Activated naive CD8-positive, alpha-beta T cell treated with anti-CD3 and anti-CD28 coated beads, Interleukin-2, amount 50 U/mL, for 24 hours (primary cell): ENCODE results near the gene ELN.

Source experiments
- ATAC-seq: fragments of 150-1000 bp; cut with Tn5 transposase; one replicate; pipeline ENCODE4 v1.10.0; 2021
- DNase-seq: peaks from one replicate; pipeline ENCODE4 v3.0.0; 2021
- H3K27ac Mint-ChIP-seq: one replicate; pipeline ENCODE4 v1.8.0; 2021; ENCODE audit warnings: mild to moderate bottlenecking, mixed read lengths
- H3K27me3 Mint-ChIP-seq: one replicate; pipeline ENCODE4 v1.8.0; 2021; ENCODE audit warnings: mixed read lengths
- H3K36me3 Mint-ChIP-seq: one replicate; pipeline ENCODE4 v1.8.0; 2021; ENCODE audit warnings: low read depth, mixed read lengths
- H3K4me1 Mint-ChIP-seq: one replicate; pipeline ENCODE4 v1.8.0; 2021; ENCODE audit warnings: mixed read lengths
- H3K4me3 Mint-ChIP-seq: one replicate; pipeline ENCODE4 v1.8.0; 2021; ENCODE audit warnings: mild to moderate bottlenecking, moderate library complexity, mixed read lengths
- H3K9me3 Mint-ChIP-seq: one replicate; pipeline ENCODE4 v1.8.0; 2021; ENCODE audit warnings: mixed read lengths

The ELN gene

DNA sequence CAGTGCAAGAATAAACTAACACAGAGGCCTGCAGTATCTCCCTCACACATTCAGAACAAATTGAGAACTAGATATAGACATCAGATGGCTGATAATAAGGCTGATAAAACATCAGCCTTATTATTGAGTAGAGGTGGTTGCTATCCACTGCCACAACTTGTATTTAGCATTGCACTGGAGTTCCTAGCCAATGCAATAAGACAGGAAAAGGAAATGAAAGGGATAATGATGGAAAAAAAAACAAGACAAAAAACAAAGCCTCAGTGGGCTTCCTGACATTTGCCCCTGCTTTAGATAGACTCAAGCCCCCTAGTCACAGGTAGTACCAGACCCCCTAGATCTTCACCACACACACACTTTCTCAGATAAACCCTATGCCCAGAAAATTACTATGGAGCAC, 33.2 kb upstream of the ELN start:
- Mint-ChIP-seq H3K9me3 (peaks cover 18% of the 10 kb centered on the region), H3K27ac (no peak overlapping the region), H3K36me3 (no peaks in the 10 kb centered on the region), H3K27me3 (peaks cover 3% of the 10 kb centered on the region), H3K4me3 (no peak overlapping the region), H3K4me1 (no peaks in the 10 kb centered on the region)
- ATAC-seq, result no peak
- DNase-seq, result no peak

DNA sequence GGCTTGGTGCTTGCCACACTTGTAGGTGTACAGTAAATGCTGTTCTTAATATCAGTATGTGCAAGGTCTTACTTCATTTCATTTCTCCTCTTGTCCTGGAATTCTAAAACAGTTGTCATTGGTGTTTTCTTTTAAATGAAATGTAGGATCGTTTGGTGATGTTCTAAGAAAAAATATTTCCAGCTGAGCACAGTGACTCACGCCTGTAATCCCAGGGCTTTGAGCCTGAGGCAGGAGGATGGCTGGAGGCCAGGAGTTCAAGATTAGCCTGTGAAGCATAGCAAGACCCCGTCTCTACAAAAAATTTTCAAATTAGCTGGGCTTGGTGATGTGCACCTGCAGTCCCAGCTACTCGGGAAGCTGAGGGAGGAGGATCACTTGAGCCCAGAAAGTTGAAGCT, 32.6 kb upstream of the ELN start:
- no peak for DNase-seq
- no peaks in the 10 kb centered on the region for H3K36me3 Mint-ChIP-seq
- peaks cover 18% of the 10 kb centered on the region for H3K9me3 Mint-ChIP-seq
- H3K27me3 Mint-ChIP-seq, result peaks cover 3% of the 10 kb centered on the region
- H3K4me1 Mint-ChIP-seq, result no peaks in the 10 kb centered on the region
- no peak for ATAC-seq
- H3K4me3 Mint-ChIP-seq, result no peak overlapping the region
- H3K27ac Mint-ChIP-seq, result no peak overlapping the region

DNA sequence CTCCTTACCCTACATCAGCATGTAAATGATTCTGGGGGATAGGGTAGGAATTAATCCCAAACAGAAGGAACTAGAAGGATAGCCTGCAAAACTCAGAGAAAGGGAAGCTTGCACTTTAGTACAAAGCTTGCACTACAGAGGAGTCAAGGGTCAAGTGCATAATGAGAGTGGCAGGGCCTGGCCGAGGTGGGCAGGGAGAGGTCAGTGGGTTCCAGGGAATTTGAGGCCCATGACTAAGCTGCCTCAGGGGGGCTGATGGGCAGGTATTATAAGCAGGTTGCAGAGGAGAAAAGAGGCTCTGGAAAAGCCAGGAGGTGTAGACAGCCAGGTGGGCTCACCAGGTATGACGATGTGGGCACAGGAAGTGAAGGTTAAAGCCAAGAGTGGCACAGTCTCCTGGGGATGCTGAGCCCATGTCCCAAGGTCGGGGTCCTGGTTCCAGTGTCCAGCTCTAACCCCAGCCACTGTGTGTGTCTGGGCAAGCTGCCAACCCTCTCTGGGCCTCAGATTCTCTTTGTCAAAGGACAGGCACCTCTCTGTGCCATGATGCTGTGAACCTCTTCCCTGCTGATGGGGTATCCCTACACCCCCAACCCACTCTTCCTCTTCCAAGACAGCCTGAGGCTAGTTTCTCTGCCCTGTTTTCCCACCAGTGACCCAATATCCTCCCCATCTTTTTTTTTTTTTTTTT, 32.0 kb upstream of the ELN start:
- no peaks in the 10 kb centered on the region for H3K36me3 Mint-ChIP-seq
- peaks cover 3% of the 10 kb centered on the region for H3K27me3 Mint-ChIP-seq
- DNase-seq, result no peak
- no peaks in the 10 kb centered on the region for H3K4me1 Mint-ChIP-seq
- no peak for ATAC-seq
- H3K27ac Mint-ChIP-seq, result no peak overlapping the region
- no peak overlapping the region for H3K4me3 Mint-ChIP-seq
- H3K9me3 Mint-ChIP-seq, result peaks cover 18% of the 10 kb centered on the region

DNA sequence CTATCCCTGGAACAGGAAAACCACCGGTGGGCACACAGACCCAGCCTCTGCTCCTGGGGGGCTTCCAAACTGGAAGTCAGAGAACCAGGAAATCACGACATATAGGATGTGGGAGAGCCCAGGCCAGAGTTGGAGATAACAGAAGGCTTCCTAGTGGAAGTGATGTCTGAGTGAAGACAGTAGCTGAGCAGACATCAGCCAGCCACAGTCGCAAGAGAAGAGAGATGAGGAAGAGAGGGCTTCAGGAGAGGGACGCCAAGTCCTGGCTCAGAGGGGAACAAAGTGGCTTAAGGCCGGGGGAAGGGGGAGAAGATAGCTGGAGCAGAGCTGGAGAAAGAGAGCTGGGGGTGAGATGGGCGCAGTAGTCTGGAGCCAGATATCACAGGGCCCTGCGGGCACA, 30.9 kb upstream of the ELN start:
- Mint-ChIP-seq H3K27me3 (peaks cover 3% of the 10 kb centered on the region), H3K4me1 (no peaks in the 10 kb centered on the region), H3K4me3 (no peak overlapping the region), H3K36me3 (no peaks in the 10 kb centered on the region), H3K27ac (no peak overlapping the region), H3K9me3 (peaks cover 18% of the 10 kb centered on the region)
- DNase-seq (no peak), ATAC-seq (no peak)

DNA sequence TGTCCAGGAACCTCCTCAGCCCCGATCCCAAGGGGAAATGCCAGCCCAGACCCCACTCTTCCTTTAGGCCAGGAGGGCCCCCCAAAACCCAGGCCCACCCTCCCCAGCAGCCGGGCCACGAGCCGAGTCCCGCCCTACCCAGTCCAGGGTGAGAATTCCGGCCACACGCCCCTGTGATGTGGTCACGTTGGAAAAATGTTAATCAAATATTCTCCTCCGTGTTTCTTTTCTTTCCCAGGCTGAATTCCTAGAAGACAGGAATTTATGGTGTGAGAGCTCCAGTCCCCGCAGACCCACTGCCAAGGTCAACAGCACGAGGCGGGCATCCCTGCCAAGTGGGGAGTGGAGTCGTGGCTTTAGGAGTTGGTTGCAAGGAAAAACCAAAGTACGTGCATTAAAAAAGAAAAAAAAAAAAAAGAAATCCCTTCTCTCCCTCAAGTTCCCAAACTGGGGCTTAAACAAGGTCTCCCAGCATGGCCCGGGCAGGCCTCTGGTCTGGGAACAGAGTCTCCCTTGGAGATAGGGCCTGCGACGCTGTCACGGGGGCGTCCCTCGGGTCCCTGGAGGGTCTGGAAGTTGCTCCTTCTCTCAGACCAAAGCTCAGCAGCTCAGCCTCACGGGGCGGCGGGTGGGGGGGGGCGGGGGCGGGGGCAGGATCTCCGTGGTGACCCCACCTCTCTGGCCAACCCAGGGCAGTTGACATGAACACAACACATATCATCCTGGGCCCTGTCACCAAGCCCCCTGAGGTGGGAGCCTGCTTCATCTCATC, 28.1 kb upstream of the ELN start:
- H3K4me3 Mint-ChIP-seq, result no peak overlapping the region
- H3K4me1 Mint-ChIP-seq, result peaks cover 3% of the 10 kb centered on the region
- peaks cover 3% of the 10 kb centered on the region for H3K27me3 Mint-ChIP-seq
- peaks cover 8% of the 10 kb centered on the region for H3K9me3 Mint-ChIP-seq
- no peaks in the 10 kb centered on the region for H3K36me3 Mint-ChIP-seq
- no peak overlapping the region for H3K27ac Mint-ChIP-seq
- no peak for ATAC-seq
- no peak for DNase-seq

DNA sequence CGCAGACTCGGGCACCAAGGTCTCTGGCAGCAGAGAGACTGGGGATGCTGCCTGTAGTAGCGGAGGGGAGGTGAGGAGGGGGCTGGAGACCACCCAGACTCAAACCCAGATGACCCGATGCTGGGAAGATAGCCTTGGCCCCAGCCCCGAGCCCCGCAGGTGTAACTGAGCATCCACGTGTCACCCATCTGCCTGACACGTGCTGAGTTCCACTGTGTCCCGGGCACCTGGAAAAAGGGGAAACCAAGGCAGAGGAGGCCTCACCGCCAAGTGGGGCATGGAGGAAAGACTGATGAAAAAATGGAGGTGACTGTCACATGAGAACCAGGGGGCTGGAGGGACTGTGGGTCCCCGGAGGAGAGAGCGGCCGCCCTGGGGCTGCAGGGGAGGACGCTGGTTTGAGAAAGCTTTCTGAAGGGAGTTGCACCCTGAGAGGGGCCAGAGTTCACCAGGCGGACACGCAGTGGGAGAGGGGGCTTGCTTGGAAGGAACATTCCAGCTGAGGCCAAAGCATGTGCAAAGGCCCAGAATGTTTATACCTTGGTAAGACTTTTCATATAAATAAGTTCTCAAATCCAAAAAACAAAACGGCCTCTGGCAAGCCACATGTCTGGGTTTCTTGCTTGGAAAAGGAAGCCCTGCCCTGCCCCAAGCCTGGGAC, 27.4 kb upstream of the ELN start:
- Mint-ChIP-seq H3K27me3 (peaks cover 3% of the 10 kb centered on the region), H3K4me3 (no peak overlapping the region), H3K4me1 (peaks cover 3% of the 10 kb centered on the region), H3K36me3 (no peaks in the 10 kb centered on the region), H3K9me3 (peaks cover under 1% of the 10 kb centered on the region), H3K27ac (no peak overlapping the region)
- ATAC-seq (no peak), DNase-seq (no peak)

DNA sequence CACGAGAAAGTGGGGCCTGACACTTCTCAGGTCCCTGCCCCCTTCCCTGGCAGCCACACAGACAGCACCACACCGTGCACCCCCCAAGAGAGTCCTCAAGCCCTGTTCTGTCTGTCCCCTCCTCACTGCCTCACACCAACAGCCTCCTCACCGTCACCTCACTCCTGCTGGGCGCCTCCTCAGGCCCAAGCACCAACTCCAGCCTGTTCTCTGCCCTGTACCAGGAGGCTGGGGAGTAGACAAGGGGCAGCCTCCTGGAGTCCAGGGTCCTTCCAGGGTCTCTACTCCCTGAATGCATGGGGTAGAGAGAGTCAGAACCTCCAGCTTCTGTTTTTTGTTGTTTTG, 26.9 kb upstream of the ELN start:
- Mint-ChIP-seq H3K27ac (no peak overlapping the region), H3K4me1 (peaks cover 3% of the 10 kb centered on the region), H3K36me3 (no peaks in the 10 kb centered on the region), H3K27me3 (peaks cover 3% of the 10 kb centered on the region), H3K9me3 (no peaks in the 10 kb centered on the region), H3K4me3 (no peak overlapping the region)
- ATAC-seq, result no peak
- DNase-seq, result no peak

DNA sequence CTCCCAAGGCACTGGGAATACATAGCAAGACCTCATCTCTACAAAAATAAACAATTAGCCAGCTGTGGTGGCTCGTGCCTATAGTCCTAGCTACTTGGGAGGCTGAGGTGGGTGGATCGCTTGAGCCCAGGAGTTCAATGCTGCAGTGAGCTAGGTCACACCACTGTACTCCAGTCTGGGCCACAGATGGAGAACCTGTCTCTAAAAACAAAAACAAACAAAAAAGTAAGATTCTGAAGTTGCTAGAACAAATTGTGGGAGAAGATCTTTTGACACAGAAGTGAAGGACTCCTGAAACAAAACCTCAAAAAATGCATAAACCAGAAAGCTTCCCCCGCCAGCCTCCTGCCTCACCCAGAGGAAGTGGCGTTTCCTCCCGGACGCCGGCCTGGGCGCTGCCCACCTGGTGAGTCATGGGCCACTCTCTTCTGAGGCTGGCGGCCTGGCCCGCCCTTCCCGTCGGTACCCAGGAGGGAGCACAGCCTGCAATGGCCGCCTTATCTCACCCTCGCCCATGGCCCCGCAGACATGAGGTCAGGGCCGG, 25.4 kb upstream of the ELN start:
- DNase-seq (peak; percentile 46), ATAC-seq (peak; percentile 67)
- Mint-ChIP-seq H3K4me1 (peaks cover 3% of the 10 kb centered on the region), H3K27ac (peak overlapping the region; percentile 78), H3K36me3 (no peaks in the 10 kb centered on the region), H3K9me3 (no peaks in the 10 kb centered on the region), H3K27me3 (no peaks in the 10 kb centered on the region), H3K4me3 (no peak overlapping the region)

DNA sequence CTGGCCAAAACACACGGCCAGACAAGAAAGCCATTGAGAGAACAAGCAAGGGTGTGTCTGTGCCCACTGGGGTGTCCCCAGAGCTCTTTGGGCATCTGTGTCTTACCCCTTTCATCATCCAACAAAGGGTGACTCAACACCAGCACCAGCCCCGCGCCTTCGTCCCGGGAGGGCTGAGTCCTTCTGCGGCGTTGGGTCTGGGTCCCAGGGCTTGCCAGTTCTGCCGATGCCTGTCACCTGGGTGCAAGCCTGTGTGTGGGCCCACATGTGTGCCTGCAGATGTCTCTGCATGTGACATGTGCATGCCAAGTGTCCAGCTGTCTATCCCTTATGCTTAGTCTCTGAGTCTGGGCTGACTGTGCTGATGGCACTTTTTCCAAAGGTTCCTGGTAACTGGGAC, 24.4 kb upstream of the ELN start:
- no peak for DNase-seq
- H3K27me3 Mint-ChIP-seq, result no peaks in the 10 kb centered on the region
- H3K4me1 Mint-ChIP-seq, result peaks cover 3% of the 10 kb centered on the region
- no peak for ATAC-seq
- H3K4me3 Mint-ChIP-seq, result no peak overlapping the region
- H3K27ac Mint-ChIP-seq, result no peak overlapping the region
- no peaks in the 10 kb centered on the region for H3K9me3 Mint-ChIP-seq
- H3K36me3 Mint-ChIP-seq, result no peaks in the 10 kb centered on the region

DNA sequence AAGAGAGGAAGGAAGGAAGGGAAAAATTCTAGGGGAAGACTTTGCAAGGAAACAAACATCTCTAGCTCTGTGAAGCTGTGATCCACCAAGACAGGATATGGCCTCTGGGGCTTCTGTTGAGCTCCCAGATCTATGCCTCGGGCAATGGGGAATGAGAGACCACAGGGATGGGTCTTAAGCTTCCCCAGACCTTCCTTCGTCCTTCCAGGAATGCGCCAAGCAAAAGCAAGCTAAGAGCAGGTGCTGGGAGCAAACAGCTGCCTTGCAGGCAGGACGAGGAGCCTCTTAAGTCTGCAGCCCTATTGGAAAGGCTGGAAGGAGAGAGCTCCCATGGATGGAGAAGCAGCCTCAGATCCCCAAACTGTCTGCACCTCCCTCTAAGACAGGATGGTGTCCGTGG, 21.9 kb upstream of the ELN start:
- no peak for DNase-seq
- H3K27ac Mint-ChIP-seq, result no peak overlapping the region
- no peak for ATAC-seq
- H3K27me3 Mint-ChIP-seq, result no peaks in the 10 kb centered on the region
- peaks cover 3% of the 10 kb centered on the region for H3K4me1 Mint-ChIP-seq
- H3K9me3 Mint-ChIP-seq, result no peaks in the 10 kb centered on the region
- H3K4me3 Mint-ChIP-seq, result no peak overlapping the region
- H3K36me3 Mint-ChIP-seq, result no peaks in the 10 kb centered on the region

DNA sequence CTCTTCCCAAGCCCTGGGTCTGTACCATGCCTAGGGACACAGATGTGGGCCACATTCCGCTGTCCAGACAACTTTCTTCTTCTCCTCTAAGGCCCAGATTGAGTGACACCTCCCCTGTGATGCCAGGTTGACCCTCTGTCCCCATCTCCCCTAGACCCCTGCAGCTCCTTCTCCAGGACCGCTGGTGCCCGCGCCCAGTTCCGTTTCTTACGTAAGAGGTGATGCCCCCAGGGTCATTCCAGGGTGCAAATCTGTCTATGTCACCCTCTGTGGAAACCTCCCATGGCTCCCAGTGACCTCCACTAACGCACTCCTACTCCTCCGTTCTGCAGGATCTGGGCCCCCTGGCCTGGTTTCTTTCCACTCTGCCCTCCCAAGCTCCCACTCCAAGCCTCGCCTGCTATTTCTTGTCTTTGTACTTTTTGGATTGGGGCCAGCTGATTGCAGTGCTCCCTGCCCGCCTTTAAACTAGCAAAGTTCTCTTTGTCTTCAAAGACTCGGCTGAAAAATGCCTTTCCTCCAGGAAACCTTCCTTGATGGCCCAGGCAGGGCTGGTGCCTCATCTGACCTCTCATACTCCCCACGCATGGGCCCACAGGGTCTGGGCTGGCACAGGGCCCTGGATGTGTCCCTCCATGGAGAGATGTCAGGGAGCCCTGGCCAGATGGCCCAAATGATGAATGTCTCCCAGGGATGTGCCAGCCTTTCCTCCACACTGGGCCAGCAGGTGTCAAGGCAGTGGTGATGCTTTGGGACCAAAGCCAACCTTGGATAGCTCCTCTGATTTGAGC, 21.3 kb upstream of the ELN start:
- Mint-ChIP-seq H3K4me3 (no peak overlapping the region), H3K4me1 (peaks cover 3% of the 10 kb centered on the region), H3K27ac (no peak overlapping the region), H3K27me3 (no peaks in the 10 kb centered on the region), H3K9me3 (no peaks in the 10 kb centered on the region), H3K36me3 (no peaks in the 10 kb centered on the region)
- no peak for DNase-seq
- ATAC-seq, result no peak

DNA sequence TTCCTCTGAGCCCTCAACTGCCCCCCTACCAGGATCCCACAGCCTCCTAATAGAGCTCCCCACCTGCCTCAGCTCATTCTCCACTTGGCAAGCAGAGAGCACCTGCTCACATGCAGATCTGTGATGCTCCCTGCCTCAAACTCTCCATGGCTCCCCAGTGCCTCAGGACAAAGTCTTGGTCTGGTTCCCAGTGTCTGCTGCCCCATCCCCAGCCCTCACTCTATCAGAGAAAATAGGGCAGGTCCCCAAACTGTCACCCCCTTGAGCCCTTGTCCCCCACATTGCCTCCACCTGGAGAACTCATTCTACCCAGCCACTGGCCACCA, 20.8 kb upstream of the ELN start:
- Mint-ChIP-seq H3K9me3 (no peaks in the 10 kb centered on the region), H3K4me1 (peaks cover 3% of the 10 kb centered on the region), H3K27ac (no peak overlapping the region), H3K27me3 (no peaks in the 10 kb centered on the region), H3K36me3 (no peaks in the 10 kb centered on the region), H3K4me3 (no peak overlapping the region)
- ATAC-seq (no peak), DNase-seq (no peak)

DNA sequence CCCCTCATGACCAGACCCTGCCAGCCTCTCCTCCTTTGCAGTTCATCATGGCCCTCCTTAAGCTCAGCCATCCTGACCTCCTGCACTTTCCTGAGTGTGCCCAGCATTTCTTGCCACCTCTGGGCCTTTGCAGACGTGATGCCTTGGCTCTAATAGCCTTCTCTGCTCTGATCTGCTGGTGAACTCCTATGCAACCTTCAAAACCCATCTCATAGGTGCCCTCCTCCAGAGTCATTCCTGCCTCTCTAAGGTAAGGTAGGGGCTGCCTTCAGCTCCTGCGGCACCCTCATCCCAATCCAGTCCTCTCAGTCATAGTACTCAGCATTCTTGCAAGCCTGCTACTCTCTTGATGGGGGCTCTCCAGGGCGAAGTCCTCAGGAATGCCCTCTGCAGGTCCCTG, 19.3 kb upstream of the ELN start:
- no peak overlapping the region for H3K27ac Mint-ChIP-seq
- no peaks in the 10 kb centered on the region for H3K27me3 Mint-ChIP-seq
- no peaks in the 10 kb centered on the region for H3K9me3 Mint-ChIP-seq
- ATAC-seq (no peak), DNase-seq (no peak)
- H3K4me3 Mint-ChIP-seq, result no peak overlapping the region
- H3K4me1 Mint-ChIP-seq, result no peaks in the 10 kb centered on the region
- no peaks in the 10 kb centered on the region for H3K36me3 Mint-ChIP-seq

DNA sequence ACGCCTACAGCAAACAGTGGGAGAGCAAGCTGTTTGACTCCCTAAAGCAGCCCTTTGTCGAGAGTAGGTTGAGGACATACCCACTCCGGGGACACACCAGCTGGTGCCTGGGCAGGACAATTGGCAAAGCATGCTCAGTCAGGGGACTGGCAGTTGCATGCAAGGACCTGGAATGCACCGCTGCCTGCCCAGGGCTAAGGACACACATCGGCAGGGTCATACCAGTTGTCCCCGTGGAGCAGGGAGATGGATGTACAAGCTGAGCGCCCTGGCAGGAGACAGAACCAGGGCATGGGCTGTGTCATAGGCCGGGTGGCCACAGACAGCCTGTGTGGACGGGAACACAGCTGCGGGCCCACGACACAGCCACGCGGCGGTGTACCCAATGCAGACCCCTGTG, 18.3 kb upstream of the ELN start:
- no peak for ATAC-seq
- no peak overlapping the region for H3K27ac Mint-ChIP-seq
- no peaks in the 10 kb centered on the region for H3K9me3 Mint-ChIP-seq
- DNase-seq, result no peak
- no peaks in the 10 kb centered on the region for H3K36me3 Mint-ChIP-seq
- H3K4me3 Mint-ChIP-seq, result no peak overlapping the region
- no peaks in the 10 kb centered on the region for H3K27me3 Mint-ChIP-seq
- H3K4me1 Mint-ChIP-seq, result no peaks in the 10 kb centered on the region
